ENCODE results near the gene FADS6.

Gene FADS6, protein sequence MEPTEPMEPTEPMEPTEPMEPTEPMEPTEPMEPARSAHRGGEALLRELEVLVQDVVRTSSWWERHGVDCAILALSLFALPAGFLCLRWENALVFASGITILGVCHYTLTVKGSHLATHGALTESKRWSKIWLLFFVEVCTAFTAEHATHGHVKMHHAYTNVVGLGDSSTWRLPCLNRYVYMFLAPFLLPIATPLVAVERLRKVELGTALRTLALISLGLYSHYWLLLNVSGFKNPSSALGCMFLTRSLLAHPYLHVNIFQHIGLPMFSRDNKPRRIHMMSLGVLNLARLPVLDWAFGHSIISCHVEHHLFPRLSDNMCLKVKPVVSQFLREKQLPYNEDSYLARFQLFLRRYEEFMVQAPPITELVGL

DNA sequence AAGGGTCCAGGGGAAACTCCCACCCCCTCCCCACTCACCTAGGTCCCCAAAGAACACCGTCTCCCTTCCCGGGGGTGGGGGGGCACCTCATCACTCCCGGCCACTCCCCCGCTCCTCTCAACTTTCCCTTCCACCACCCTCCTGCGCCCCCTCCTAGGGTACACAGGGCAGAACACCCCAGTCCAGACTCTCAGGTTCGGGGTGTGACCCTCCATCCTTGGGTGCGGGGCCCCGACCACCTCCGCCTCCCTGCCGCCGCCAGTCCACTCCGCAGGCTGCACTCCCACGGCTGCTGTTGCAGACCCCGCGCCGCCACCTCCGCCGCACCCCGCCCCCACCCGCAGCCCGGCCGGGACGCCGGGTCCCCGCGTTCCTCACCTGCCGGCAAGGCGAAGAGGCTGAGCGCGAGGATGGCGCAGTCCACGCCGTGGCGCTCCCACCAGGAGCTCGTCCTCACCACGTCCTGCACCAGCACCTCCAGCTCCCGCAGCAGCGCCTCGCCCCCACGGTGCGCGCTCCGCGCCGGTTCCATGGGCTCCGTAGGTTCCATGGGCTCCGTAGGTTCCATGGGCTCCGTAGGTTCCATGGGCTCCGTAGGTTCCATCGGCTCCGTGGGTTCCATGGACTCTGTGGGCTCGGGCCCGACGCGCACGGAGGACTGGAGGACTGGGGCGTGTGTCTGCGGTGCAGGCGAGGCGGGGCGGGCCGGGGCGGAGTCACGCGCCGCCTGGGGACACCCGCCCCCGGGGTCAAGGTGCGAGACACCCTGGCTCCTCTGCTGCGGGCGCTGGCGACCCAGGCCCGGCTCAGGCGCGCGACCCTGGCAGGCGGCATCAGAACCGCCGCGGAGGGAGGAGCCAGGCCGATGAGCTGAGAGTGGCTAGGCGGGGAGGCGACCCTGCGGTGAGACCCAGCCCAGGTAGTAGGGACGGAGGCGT, at the start of gene FADS6:
TSS of gene FADS6 (minus strand) at position 660 of the 938 bp plus-strand sequence. CDS start at position 622, 38 bp downstream.
- no peak for DNase-seq

DNA sequence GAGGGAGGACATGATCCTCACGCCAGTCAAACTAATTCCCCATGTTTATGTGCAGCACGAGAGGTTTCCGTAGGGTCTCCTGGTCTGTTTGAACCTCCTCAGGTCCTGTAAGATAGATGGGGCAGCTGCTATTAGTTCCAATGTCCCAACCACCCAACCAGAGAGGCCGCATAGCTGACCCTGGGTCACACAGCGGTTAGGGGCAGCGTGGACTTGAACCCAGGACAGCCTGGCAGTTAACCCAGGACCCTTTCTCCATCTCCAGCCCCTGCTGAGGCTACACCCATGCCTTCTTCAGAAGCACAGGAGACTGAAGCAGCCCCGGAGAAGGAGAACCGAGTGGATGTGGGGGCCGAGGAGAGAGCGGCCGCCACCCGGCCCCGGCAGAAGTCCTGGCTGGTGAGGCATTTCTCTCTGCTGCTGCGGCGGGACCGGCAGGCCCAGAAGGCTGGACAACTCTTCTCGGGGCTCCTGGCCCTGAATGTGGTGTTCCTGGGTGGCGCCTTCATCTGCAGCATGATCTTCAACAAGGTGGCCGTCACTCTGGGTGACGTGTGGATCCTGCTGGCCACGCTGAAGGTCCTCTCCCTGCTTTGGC, 47.8 kb upstream of the FADS6 start:
- no peak for DNase-seq

DNA sequence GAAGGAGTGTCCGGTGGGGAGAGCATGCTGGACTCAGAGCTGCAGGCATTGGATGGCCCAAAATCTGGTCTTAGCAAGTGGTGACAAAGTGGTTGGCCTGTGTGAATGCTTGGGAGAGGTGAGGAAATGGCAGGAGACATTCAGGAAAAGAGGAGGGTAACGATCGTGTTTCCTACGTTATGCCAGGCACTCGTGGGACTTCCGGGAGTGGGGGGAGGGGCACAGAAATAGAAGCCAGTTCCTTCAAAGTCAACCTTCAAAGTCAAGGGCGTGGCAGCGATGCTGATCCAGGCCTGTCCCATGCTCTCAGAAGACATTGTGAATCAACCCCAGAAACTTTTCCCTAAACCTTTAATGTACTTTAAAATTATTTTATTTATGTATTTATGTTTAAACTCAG, 46.1 kb upstream of the FADS6 start:
- DNase-seq: no peak

DNA sequence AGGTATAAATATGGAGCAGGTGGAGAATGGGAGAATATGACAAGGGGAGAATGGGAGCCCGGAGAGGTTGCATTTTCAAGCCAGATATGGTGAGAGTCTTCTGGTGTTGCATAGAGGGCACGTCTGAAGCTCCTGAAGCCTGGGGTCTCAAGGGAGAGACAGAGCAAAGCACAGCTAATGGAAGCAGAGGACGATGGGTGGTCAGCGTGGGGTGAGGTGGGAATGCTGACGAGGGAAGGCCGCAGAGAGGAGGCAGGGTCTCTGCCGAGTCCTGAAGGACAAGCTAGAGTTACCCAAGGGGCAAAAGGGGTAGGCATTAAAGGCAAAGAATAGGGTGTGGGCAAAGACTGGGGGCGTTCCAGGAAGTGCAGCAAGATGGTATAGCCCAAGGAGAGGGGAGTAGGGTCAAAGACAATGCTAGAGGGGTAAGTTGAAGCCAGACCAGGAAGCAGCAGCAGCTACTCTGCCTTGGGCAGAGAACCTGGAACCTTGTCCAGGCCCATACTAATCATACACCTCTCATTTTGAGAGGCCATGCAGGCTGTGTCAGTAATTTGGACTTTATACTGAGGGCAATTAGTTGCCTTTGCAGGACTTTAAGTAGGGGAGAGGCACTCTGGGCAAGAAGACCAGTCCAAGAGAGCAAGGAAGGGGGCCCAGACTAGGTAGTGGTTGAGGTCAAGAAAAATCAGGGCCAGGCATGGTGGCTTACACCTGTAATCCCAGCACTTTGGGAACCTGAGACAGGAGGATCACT, 44.9 kb upstream of the FADS6 start:
- no peak for DNase-seq

DNA sequence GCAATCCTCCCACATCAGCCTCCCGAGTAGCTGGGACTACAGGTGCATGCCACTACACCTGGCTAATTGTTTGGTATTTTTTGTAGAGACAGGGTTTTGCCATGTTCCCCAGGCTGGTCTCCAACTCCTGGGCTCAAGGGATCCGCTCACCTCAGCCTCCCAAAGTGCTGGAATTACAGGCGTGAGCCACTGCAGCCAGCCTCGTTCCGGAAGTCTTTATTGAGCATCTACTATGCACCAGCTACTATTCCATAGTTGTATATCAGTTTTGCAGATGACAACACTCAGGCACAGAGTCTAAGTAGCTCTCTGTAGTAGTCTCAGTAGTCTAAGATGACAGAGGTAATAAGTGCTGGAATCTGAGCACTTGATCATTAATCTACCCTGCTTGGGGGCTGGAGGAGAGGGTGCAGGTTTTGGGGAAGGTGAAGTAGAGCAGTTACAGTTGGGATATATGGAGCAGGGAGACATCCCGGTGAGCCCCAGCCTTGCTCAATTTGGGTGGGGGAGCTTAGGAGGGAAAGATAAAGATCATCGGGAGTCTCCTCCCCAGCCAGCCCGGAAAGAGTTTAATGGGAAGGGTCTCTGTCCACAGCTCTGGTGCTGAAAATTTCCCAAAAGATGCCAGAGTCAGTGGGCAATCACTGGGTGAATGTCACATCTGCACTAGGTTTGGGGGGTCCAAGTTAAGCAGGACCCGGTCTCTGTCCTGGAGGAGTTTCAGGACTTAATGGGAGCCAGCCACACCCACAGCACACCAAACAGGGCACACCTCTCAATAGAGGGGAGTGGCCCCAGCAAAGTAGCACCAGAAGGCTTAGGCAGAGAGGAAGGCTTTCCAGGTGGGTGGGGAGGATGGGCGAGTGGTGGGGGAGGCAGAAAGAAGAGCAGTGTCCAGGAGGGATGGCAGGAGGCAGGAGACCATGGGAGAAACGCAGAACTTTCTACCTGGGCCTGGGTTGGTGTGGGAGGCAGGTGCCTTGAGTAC, 43.9 kb upstream of the FADS6 start:
- no peak for DNase-seq

DNA sequence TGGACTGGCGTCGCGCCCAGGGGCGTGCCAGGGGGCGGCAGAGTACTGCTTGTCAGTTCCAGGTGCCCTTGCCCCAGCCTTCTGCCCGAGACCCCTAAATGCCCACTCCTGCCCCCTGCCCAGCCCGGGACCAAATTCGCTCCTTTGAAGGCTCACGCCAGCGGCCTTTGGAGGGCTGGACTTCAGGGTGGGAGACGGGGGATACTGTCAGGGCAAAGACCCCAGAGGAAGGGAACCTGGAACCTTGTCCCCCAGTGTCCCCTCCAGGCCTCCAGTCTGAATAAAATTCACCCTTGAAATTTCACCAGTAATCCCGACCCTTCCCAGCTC, 43.0 kb upstream of the FADS6 start:
- DNase-seq: no peak

DNA sequence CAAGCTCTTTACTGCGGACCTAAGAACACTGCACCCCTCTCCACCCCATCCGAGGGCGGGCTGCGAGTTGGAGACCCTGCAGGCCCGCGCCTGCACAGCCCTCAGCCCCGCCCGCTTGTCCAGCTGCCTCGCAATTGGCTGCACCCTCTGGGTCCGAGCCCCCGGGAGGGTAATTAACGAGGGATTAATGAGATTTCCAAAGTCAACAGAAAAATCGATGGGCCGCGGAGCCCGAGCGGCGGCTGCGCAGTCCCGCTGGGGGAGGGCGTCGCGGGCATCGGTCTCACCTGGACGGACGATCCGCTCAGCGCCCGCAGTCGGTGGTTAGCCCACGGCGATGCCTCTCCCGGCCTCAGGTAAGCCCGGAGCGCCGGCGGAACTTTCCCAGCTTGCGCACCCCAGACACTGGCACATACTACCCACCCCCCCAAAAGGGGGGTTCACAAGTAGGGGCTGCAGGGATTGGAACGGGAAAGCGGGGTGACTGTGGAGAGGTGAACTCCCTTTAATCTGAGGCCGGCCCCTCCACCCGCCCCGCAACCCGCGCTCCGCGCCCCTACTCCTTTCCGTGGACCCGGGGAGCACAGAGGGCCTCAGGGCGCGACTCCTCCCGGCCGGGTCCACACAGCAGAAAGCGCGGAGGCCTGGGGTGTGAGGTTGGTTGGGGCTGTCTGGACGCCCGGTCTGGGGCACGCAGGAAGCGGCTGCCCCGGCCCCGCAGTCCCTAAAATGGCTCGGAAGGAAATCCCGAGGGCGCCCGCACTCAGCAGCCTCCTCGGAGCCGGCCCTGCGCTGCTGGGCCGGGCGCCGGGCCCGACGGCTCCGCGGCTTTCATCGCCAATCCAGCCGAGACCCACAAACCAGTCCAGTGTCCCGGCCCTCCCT, 42.4 kb upstream of the FADS6 start, which contains the start of gene OTOP3:
TSS of gene OTOP3 (plus strand) at position 314 of the 885 bp plus-strand sequence. CDS start at position 338, 24 bp downstream.
- no peak for DNase-seq

DNA sequence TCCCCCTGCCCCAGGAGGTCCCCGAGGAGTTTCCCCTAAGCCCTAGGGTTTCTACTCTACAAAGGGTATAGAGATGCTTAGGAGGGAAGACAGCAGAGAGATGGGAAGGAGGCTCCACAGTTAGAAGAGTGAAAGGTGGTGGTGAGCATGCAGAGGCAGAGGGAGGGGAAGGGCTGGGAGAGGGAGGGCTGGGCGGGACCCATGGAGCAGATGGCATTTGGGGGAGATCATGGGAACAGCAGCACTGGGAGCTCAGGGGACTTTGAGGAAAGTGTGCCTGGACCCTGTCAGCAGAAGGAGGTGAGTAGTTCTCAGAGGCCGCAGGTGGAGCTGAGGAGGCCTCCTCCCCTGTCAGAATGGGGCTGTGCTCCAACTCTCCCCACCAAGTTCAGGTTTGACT, 41.6 kb upstream of the FADS6 start:
- DNase-seq: no peak

DNA sequence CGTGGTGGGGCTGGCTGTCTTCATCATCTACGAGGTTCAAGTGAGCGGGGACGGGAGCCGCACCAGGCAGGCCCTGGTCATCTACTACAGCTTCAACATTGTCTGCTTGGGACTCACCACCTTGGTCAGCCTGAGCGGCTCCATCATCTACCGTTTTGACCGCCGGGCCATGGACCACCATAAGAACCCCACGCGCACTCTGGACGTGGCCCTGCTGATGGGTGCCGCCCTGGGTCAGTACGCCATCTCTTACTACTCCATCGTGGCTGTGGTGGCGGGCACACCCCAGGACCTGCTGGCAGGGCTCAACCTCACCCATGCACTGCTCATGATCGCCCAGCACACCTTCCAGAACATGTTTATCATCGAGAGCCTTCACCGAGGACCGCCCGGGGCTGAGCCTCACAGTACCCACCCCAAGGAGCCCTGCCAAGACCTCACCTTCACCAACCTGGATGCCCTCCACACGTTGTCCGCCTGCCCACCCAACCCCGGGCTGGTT, 37.2 kb upstream of the FADS6 start:
- DNase-seq: no peak

DNA sequence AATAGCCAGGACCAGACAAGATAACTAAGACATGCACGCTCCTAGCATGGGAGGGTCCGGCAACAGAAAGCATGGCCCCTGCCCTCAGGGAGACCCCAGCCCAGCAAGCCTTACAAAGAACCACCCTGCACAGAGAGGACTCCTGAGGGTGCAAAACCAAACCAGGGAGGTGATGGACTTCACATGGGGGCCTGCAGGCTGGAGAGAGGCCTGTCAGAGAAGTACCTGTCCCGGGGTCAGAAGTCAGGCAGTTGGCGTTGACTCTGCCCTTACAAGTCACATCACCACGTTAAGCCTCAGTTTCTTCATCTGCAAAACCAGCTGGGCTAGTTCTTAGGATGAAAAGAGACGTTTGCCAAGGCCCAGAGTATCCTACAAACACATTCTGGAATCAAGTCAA, 35.4 kb upstream of the FADS6 start:
- no peak for DNase-seq

DNA sequence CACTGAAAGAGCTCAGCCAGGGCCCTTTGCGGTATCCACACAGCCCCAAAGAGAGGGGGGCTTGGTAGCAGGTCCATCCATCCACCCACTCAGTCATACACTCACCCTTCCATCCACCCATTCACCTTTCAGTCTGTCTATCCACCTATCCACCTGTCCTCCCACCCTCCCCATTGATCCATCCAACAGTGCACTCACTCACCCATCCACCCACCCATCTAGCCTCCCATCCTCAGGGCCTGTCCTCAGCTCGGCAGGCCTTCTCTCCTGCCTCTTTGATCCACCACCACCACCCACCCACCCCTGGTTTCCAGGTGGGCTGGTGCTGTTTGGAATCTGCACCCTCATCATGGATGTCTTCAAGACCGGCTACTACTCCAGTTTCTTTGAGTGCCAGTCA, 31.8 kb upstream of the FADS6 start:
- DNase-seq: no peak

DNA sequence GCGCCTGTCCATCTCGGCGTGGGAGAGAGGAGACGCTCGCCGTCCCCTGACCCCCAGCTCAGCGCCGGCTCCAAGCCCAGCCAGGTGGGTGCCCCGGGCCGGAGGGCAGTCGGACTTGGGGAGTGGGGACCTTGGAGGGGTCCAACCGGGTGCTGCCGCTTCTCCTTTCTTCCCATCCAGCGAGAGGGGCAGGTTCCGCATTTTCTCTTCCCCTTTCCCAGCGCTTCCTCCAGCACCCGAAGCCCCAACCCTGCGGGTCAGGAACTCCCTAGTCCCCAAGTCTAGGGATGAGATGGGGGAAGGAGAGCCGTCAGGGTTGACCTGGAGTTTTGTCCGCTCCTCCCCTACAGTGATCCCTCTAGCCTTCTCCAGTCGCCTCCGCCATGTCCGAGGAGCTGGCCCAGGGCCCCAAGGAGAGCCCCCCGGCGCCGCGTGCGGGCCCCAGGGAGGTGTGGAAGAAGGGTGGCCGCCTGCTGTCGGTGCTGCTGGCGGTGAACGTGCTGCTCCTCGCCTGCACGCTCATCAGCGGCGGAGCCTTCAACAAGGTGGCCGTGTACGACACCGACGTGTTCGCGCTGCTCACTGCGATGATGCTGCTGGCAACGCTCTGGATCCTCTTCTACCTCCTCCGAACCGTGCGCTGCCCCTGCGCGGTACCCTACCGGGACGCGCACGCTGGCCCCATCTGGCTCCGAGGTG, 31.0 kb upstream of the FADS6 start, which contains the start of gene OTOP2:
TSS of gene OTOP2 (plus strand) at position 24 of the 699 bp plus-strand sequence. CDS start at position 384, 360 bp downstream.
- no peak for DNase-seq

DNA sequence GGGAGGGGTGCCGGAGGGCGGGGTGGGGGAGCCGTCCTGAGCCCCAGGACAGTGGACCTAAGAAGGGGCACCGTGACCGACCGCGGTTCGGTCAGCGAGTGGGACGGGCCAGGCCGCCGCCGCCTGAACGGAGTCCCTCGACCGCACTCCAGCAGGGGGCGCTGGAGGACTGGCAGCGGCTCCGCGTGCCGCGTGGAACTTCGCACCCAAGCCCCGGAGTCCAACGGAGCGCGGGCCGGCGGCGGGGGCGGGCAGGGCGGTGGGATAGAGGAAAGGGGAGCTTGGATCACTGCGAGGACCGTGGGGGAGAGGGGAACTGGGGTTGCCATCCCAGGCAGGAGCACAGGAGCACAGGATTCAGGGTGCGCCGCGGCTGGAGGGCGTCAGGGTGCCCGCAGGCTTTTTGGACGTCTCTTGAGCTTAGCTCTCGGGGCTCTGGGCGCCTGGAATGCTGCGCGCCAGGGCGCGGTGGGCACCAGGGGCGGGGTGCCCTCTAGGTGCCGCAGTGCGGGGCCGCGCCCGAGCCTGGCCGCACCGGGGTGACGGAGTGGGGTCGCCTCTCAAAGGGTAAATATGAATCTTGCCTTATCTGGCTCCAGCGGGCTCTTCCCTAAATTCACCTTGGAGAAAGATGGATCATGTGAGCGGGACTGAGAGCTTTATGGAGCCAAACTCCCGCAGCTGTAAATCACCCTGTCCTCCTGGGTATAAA, 30.3 kb upstream of the FADS6 start:
- DNase-seq: peak; percentile 89

DNA sequence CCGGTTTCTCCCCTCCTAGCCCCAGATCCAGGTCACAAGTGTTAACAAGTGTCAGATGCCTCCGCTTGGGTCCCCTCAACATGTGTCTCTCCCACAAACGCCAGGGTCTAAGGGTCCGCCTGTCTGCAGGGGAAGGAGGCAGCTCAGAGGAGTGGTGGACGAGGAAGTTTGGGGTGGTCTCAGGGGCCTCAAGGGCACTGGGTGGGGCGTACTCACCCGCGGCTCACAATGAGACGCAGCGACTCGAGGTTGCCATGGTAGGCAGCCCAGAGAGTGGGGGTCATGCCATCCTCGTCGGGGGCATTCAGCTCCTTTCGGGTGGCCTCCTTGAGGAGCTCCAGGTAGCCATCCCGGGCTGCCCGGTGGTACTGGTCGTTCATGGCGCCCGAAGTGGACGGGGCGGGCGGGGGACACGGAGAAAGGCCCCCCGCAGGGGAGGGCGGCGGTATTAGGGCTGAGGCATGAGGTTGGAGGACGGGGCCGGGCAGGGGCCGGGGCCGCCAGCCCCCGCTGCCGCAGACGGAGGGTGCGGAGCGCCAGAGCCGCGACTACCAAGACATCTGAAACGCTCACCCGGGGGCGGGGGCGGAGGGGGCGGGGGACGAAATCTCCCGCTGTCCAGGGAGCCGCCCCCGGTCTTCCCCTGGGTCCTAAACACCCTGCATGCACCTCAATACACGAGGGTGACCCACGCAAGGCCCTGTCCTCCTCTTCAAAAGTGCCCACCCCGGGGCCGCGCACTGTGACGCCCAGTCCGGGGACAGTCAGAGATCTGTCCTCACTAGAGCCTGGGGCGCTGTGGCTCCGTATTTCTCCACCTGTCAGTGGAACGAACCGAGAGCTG, 29.5 kb upstream of the FADS6 start, which contains the start of gene USH1G:
TSS of gene USH1G (minus strand) at position 562 of the 844 bp plus-strand sequence. CDS start at position 380, 182 bp downstream.
- no peak for DNase-seq

DNA sequence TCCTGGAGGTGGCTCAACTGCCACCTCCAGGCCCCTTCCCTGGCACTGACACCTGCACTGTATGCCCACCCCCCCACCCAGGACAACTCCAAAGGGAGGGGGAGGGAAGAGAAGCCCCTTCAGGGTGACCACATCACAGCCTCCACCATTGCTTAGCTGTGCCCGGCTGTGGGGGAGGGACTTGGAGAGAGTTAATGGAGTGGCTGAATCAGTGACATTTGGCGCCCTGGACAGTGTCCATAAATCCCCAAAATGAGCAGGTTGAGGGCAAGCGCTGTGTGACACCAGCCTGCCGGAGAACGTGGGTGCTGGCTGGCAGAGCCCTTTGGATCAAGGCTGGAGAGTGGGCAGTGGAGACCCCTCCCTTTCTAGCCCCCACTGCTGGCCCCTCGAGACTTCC, 28.7 kb upstream of the FADS6 start:
- DNase-seq: no peak

DNA sequence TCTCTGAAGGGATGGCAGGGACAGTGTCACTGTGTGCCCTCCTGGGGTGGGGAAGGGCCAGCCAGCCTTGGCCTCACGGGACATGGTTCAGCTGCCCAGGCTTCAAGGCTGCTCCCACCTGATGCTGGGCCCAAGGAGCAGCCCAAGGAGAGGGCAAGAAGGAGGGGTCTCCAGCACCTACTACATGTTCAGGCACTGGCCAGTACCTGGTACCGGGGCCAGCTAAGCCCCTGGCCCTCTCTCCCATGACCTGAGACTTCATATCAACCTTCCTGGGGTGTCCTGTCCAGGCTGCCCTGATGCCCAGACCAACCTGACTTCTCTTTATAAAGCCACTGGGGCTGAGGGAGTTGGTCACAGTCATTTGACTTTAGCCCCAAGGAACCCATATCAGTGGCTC, 28.3 kb upstream of the FADS6 start:
- DNase-seq: no peak

DNA sequence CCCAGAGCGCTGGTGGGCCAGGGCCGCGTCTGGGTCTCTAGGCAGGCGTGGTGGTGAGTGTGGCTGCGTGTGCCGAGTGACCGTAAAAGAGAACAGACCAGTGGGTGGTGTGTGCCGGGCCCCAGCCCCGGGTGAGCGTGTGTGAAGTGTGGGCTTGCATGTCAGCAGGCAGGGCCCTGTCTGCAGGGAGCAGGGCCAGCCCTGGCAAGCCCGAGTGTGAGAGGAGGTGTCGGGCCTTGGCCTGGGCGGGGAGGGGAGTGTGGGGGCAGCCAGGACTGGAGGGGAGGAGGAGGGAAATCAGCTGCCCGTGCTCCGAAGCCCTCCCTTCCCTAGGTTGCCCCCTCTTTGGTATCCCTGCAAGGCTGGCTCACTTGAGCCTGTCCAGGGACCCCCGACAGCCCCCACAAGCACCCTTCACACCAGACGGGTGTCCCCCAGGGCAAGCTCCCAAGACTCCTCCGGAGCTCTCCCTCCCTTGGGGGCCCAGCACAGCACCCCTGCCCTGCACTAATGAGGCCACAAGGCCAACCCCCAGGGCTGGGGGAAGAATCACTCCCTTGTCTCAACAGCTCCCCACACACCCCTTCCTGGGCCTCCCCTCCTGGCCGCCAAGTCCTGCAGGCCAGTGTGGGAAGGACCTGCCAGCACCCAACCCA, 27.7 kb upstream of the FADS6 start:
- DNase-seq: no peak
